SK-N-SH (cell line): ENCODE data around the gene ARHGAP25. TPM values are rescaled to one million over a fixed set of nuclear protein-coding genes. Genes with fewer than 3 reads are reported as not detected.
"Not testable (repeated sequence)": the region's sequence is repeated elsewhere in the genome, so short reads cannot be mapped to it uniquely, and the experiment has no call there.

Source experiments
- CTCF ChIA-PET: fragments of 300-600, 350-600 bp; formaldehyde crosslinking; extraction: SDS; loops from one replicate; lab custom pipeline; 2021; lab: Yijun Ruan, JAX
- POLR2A ChIA-PET: fragments of 350-600 bp; sonication (Branson Sonifier 250); formaldehyde crosslinking; extraction: SDS; loops from one replicate; lab custom pipeline; 2020; ENCODE audit warnings: antibody characterized with exemption, inconsistent platforms; lab: Yijun Ruan, JAX
- DNase-seq: peaks from one replicate; pipeline ENCODE4 v3.0.0; 2012
- H2AFZ ChIP-seq: fragments of 200-600 bp; sonication (generic); 2 replicates; pipeline ENCODE4 v1.8.1; 2016; ENCODE audit warnings: antibody characterized with exemption, mild to moderate bottlenecking, low read depth
- H3F3A ChIP-seq: fragments of 200-600 bp; sonication (generic); replicated peaks from 2 replicates; pipeline ENCODE3; 2016; ENCODE audit warnings: antibody characterized with exemption, mild to moderate bottlenecking; ENCODE audit not compliant: insufficient read depth
- H3K27ac ChIP-seq, 2 experiments: fragments of 200-500 bp in 1 of 2; fragments of 200-600 bp in 1 of 2; sonication (Bioruptor generic) in 1 of 2; sonication (generic), shearing (Covaris generic) in 1 of 2; 2 replicates each; pipeline versions ENCODE4 v1.5.1 to v1.6.1; 2014 to 2016; ENCODE audit warnings: low read depth in 2 of 2, inconsistent platforms in 1 of 2, low read length in 1 of 2, mild to moderate bottlenecking in 1 of 2, mixed read lengths in 1 of 2
- H3K27me3 ChIP-seq: fragments of 200-600 bp; sonication (generic), shearing (Covaris generic); 2 replicates; pipeline ENCODE4 v1.6.1; 2016; ENCODE audit warnings: mixed run types; ENCODE audit not compliant: insufficient read depth
- H3K36me3 ChIP-seq, 2 experiments: fragments of 200-500 bp in 1 of 2; fragments of 200-600 bp in 1 of 2; sonication (Bioruptor generic) in 1 of 2; sonication (generic) in 1 of 2; replicated peaks in 1 of 2; 2 replicates each; pipeline versions ENCODE3 to v1.5.1; 2014 to 2016; ENCODE audit warnings: low read length in 1 of 2, mild to moderate bottlenecking in 1 of 2; ENCODE audit not compliant: insufficient read depth in 2 of 2, control insufficient read depth in 1 of 2
- H3K4me1 ChIP-seq, 2 experiments: fragments of 200-500 bp in 1 of 2; fragments of 200-600 bp in 1 of 2; sonication (Bioruptor generic) in 1 of 2; sonication (generic), shearing (Covaris generic) in 1 of 2; 2 replicates each; pipeline versions ENCODE4 v1.5.1 to v1.6.1; 2014 to 2016; ENCODE audit warnings: low read depth in 1 of 2, low read length in 1 of 2, mixed run types in 1 of 2; ENCODE audit not compliant: insufficient read depth in 2 of 2, control insufficient read depth in 1 of 2
- H3K4me2 ChIP-seq: fragments of 200-600 bp; sonication (generic), shearing (Covaris generic); 2 replicates; pipeline ENCODE4 v1.6.1; 2017; ENCODE audit warnings: mixed run types
- H3K4me3 ChIP-seq, 2 experiments: fragments of 200-500 bp in 1 of 2; fragments of 200-600 bp in 1 of 2; sonication (Bioruptor generic) in 1 of 2; sonication (generic), shearing (Covaris generic) in 1 of 2; 2 replicates each; pipeline versions ENCODE4 v1.5.1 to v1.8.1; 2014 to 2016; ENCODE audit warnings: low read depth in 2 of 2, inconsistent platforms in 1 of 2, low read length in 1 of 2, mild to moderate bottlenecking in 1 of 2, mixed read lengths in 1 of 2, moderate library complexity in 1 of 2
- H3K79me2 ChIP-seq: fragments of 200-600 bp; sonication (generic); 2 replicates; pipeline ENCODE4 v1.8.1; 2017; ENCODE audit warnings: mild to moderate bottlenecking; ENCODE audit not compliant: insufficient read depth
- H3K9ac ChIP-seq: fragments of 200-600 bp; sonication (generic); 2 replicates; pipeline ENCODE4 v1.6.1; 2017; ENCODE audit warnings: mixed run types
- H3K9me2 ChIP-seq: fragments of 200-600 bp; sonication (generic); 2 replicates; pipeline ENCODE4 v1.6.1; 2017; ENCODE audit warnings: mixed run types
- H3K9me3 ChIP-seq: fragments of 200-600 bp; sonication (generic); 2 replicates; pipeline ENCODE4 v1.6.1; 2017; ENCODE audit warnings: mixed run types, mild to moderate bottlenecking, moderate library complexity
- H4K20me1 ChIP-seq: fragments of 200-600 bp; sonication (generic); 2 replicates; pipeline ENCODE4 v1.6.1; 2017; ENCODE audit warnings: mild to moderate bottlenecking, mixed run types; ENCODE audit not compliant: insufficient read depth
- FOXJ3 ChIP-seq: sonication (generic); formaldehyde crosslinking; IDR thresholded peaks from 2 replicates; pipeline ENCODE4 v1.5.1; 2020; ENCODE audit warnings: mild to moderate bottlenecking, missing genetic modification reagents
- GATA2 ChIP-seq: sonication (generic); formaldehyde crosslinking; IDR thresholded peaks from 2 replicates; pipeline ENCODE4 v1.5.0; 2020; ENCODE audit warnings: mild to moderate bottlenecking, missing genetic modification reagents
- NRF1 ChIP-seq: IDR thresholded peaks from 2 replicates; pipeline ENCODE4 v1.6.1; 2012; ENCODE audit warnings: low read depth, mild to moderate bottlenecking, low read length
- TAF1 ChIP-seq: IDR thresholded peaks from 2 replicates; pipeline ENCODE4 v1.6.1; 2012; ENCODE audit warnings: low read depth, mild to moderate bottlenecking, low read length, moderate library complexity, borderline replicate concordance
- WGBS: methylation state at CpG from one replicate; pipeline ENCODE4 v1.1.6; 2017; ENCODE audit warnings: low lambda C conversion rate; 5-methylcytosine and 5-hydroxymethylcytosine counted together
- polyA plus RNA-seq, 3 experiments: library from polyadenylated mRNA; depleted of rRNA; stranded (reverse); fragments of >200 nt; gene quantifications; 2 replicates each; pipeline ENCODE4 v1.2.3, GENCODE V29; 2012
- TF ChIP-seq, protein P1 (sequence below): fragments of 150-350 bp; IDR thresholded peaks from 2 replicates; pipeline ENCODE4 v1.6.1; 2016; ENCODE audit warnings: mild to moderate bottlenecking, low read depth, low read length
- TF ChIP-seq, protein P2 (sequence below): fragments of 200-600 bp; sonication (generic); IDR thresholded peaks from 2 replicates; pipeline ENCODE4 v1.6.1; 2017; ENCODE audit warnings: antibody characterized with exemption, mild to moderate bottlenecking, moderate library complexity
- TF ChIP-seq, protein P3 (sequence below): IDR thresholded peaks from 2 replicates; pipeline ENCODE4 v1.4.0; 2012; ENCODE audit warnings: low read depth, borderline replicate concordance
- TF ChIP-seq, protein P4 (sequence below): fragments of 150-350 bp; IDR thresholded peaks from 2 replicates; pipeline ENCODE4 v1.6.1; 2017; ENCODE audit warnings: antibody characterized with exemption, low read length, low read depth, borderline replicate concordance

Gene ARHGAP25
- polyA plus RNA-seq, 1 of the 3 experiments (the other 2 are of a cell fraction): not detected

DNA sequence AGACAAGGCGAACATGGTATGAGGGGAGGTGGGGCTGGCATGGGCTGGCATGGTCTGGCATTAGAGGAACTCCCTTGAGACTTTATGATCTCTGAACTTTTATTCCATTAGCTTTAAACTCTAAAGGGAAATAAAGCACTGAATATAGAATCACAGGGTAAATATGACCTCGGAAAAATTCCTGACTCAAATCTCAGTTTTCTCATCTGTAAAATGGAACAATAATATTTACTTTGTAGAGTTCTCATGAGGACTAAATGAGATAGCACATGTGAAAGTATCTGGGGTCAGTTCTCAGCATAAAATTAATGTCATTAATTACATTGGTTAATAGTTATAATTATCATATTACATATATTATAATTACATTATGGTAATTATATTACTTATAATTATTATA is 65.9 kb downstream of the ARHGAP25 start:
- POLR2A ChIA-PET: no interaction called here
- no peaks in the 10 kb centered on the region for H3K9me3 ChIP-seq
- H3K4me2 ChIP-seq: no peak overlapping the region
- H3K9ac ChIP-seq: no peak overlapping the region
- peaks cover 0 to 14% of the 10 kb centered on the region in 2 experiments; a peak in 1 of 4 replicates for H3K4me1 ChIP-seq
- H3K27me3 ChIP-seq: peaks cover 6% of the 10 kb centered on the region; the same call in 1 of the 2 replicates
- H3K79me2 ChIP-seq: no peaks in the 10 kb centered on the region
- CTCF ChIA-PET: interaction anchor here (0.7 to 1.9 kb wide), 4 partner anchors 49 to 337 kb away, joined by 3 to 4 read pairs (median 3); no protein-coding TSS in a partner anchor
- no peak for DNase-seq
- H3K9me2 ChIP-seq: no peaks in the 10 kb centered on the region
- H4K20me1 ChIP-seq: no peaks in the 10 kb centered on the region
- H2AFZ ChIP-seq: no peak overlapping the region
- H3K27ac ChIP-seq: no peak overlapping the region
- TF ChIP-seq FOXJ3 (CRISPR knock-in tag) (no peak), TAF1 (no peak), GATA2 (CRISPR knock-in tag) (no peak)
- TF ChIP-seq, protein P1, sequence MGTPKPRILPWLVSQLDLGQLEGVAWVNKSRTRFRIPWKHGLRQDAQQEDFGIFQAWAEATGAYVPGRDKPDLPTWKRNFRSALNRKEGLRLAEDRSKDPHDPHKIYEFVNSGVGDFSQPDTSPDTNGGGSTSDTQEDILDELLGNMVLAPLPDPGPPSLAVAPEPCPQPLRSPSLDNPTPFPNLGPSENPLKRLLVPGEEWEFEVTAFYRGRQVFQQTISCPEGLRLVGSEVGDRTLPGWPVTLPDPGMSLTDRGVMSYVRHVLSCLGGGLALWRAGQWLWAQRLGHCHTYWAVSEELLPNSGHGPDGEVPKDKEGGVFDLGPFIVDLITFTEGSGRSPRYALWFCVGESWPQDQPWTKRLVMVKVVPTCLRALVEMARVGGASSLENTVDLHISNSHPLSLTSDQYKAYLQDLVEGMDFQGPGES: no peak
- TF ChIP-seq, protein P2, sequence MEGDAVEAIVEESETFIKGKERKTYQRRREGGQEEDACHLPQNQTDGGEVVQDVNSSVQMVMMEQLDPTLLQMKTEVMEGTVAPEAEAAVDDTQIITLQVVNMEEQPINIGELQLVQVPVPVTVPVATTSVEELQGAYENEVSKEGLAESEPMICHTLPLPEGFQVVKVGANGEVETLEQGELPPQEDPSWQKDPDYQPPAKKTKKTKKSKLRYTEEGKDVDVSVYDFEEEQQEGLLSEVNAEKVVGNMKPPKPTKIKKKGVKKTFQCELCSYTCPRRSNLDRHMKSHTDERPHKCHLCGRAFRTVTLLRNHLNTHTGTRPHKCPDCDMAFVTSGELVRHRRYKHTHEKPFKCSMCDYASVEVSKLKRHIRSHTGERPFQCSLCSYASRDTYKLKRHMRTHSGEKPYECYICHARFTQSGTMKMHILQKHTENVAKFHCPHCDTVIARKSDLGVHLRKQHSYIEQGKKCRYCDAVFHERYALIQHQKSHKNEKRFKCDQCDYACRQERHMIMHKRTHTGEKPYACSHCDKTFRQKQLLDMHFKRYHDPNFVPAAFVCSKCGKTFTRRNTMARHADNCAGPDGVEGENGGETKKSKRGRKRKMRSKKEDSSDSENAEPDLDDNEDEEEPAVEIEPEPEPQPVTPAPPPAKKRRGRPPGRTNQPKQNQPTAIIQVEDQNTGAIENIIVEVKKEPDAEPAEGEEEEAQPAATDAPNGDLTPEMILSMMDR: no peak
- H3F3A ChIP-seq: no peaks in the 10 kb centered on the region
- H3K4me3 ChIP-seq: no peak overlapping the region
- no peaks in the 10 kb centered on the region for H3K36me3 ChIP-seq
- WGBS: 69% methylated on average over 2 of the region's 2 CpGs

DNA sequence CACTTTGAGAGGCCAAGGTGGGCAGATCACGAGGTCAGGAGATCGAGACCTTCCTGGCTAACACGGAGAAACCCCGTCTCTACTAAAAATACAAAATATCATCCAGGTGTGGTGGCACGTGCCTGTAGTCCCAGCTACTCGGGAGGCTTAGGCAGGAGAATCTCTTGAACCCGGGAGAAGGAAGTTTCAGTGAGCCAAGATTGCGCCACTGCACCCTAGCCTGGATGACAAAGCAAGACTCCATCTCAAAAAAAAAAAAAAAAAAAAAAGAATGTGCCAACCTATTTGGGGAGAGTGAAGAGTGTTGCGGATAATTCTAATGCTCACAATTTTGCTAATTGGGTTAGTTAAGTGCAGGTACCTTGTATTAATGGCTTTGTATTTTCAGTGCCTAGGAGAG is 67.5 kb downstream of the ARHGAP25 start:
- H4K20me1 ChIP-seq, H3K4me3 ChIP-seq, H3K9me3 ChIP-seq, POLR2A ChIA-PET, H3K27me3 ChIP-seq, H3F3A ChIP-seq, H3K4me2 ChIP-seq, H3K9me2 ChIP-seq, H2AFZ ChIP-seq, H3K79me2 ChIP-seq, H3K9ac ChIP-seq, H3K36me3 ChIP-seq, DNase-seq, H3K27ac ChIP-seq: not testable (repeated sequence)
- peaks cover 0 to 14% of the 10 kb centered on the region in 2 experiments; a peak in 1 of 4 replicates for H3K4me1 ChIP-seq
- WGBS: 70% methylated on average over 9 of the region's 9 CpGs
- CTCF ChIA-PET: interaction anchor here (1.3 to 1.5 kb wide), 2 partner anchors 11 to 339 kb away, joined by 3 read pairs; no protein-coding TSS in a partner anchor

DNA sequence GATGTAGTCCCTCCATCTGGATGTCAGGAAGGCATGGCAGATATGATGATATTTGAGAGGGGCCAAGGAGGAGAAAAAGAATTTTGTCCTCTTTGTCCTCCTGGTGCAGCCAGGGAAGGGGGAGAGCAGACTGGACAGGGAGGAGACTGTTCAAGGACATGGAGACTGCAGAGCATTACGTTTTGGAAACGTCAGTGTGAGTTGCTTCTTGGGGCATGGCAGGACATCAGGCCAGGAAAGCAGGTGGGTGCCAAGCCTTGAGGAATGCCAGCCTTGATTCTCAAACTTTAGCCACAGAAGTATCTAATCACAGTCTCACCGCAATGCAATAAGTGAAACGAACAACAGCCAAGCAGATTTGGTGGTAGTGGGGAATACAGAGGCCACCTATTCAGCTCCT is 70.4 kb downstream of the ARHGAP25 start:
- H4K20me1 ChIP-seq: no peaks in the 10 kb centered on the region
- no peak overlapping the region for H3K9ac ChIP-seq
- H3K27me3 ChIP-seq: peaks cover 6% of the 10 kb centered on the region; the same call in 1 of the 2 replicates
- DNase-seq: no peak
- H3K4me3 ChIP-seq: no peak overlapping the region
- TF ChIP-seq NRF1: no peak
- TF ChIP-seq, protein P3, sequence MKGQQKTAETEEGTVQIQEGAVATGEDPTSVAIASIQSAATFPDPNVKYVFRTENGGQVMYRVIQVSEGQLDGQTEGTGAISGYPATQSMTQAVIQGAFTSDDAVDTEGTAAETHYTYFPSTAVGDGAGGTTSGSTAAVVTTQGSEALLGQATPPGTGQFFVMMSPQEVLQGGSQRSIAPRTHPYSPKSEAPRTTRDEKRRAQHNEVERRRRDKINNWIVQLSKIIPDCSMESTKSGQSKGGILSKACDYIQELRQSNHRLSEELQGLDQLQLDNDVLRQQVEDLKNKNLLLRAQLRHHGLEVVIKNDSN: no peak
- TF ChIP-seq, protein P4, sequence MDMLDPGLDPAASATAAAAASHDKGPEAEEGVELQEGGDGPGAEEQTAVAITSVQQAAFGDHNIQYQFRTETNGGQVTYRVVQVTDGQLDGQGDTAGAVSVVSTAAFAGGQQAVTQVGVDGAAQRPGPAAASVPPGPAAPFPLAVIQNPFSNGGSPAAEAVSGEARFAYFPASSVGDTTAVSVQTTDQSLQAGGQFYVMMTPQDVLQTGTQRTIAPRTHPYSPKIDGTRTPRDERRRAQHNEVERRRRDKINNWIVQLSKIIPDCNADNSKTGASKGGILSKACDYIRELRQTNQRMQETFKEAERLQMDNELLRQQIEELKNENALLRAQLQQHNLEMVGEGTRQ: no peak
- no peaks in the 10 kb centered on the region for H3K9me2 ChIP-seq
- no peaks in the 10 kb centered on the region for H3K36me3 ChIP-seq
- no peak overlapping the region for H2AFZ ChIP-seq
- no peaks in the 10 kb centered on the region for H3K9me3 ChIP-seq
- H3F3A ChIP-seq: no peaks in the 10 kb centered on the region
- no peak overlapping the region for H3K27ac ChIP-seq
- ChIA-PET POLR2A (no interaction called here), CTCF (interaction anchor here (1.2 kb wide), 1 partner anchor 105 kb away, joined by 3 read pairs; no protein-coding TSS in a partner anchor)
- H3K4me2 ChIP-seq: no peak overlapping the region
- 62% methylated on average over 4 of the region's 4 CpGs for WGBS
- peaks cover 0 to 3% of the 10 kb centered on the region in 2 experiments; a peak in 1 of 4 replicates for H3K4me1 ChIP-seq
- H3K79me2 ChIP-seq: no peaks in the 10 kb centered on the region
